ENCODE measurements around the gene NXNL1. TPM values are rescaled to one million over a fixed set of nuclear protein-coding genes. Genes with fewer than 3 reads are reported as not detected.
A peak's percentile ranks its signal among the peaks of the same experiment; 100 is the strongest.

Gene NXNL1
- total and polyA plus RNA-seq, 9 of the 15 experiments (the other 6 are each of a cell fraction or from before 2014, with no cell fraction given), result not detected

- no peak for TF ChIP-seq RREB1 (CRISPR knock-in tag; IDR thresholded peaks at IDR 0.05)
- peak; percentile 36; the same call in 1 of the 2 replicates for TF ChIP-seq RB1 (IDR thresholded peaks at IDR 0.05; ENCODE audit: low read depth)
- TF ChIP-seq E2F1 (CRISPR knock-in tag; IDR thresholded peaks at IDR 0.05), result no peak
- peak; percentile 64 for TF ChIP-seq HNRNPLL (IDR thresholded peaks at IDR 0.05; ENCODE audit: low read depth, low read length, poor library complexity, severe bottlenecking)
- no peak for TF ChIP-seq TAL1 (IDR thresholded peaks at IDR 0.05)
- peak; percentile 3; the same call in 1 of the 2 replicates for TF ChIP-seq ERF (CRISPR knock-in tag; IDR thresholded peaks at IDR 0.05)
- peak; percentile 71; the same call in 1 of the 2 replicates for TF ChIP-seq SOX6 (IDR thresholded peaks at IDR 0.05)
- TF ChIP-seq ELF4 (CRISPR knock-in tag; IDR thresholded peaks at IDR 0.05), result 0 out of 2 replicates have a peak, but pooled peaks have one; percentile 57
- TF ChIP-seq NCOA1 (IDR thresholded peaks at IDR 0.05; ENCODE audit: low read depth), result peak; percentile 86
- no peak for TF ChIP-seq NFXL1 (CRISPR knock-in tag; IDR thresholded peaks at IDR 0.05)
- TF ChIP-seq CTBP1 (IDR thresholded peaks at IDR 0.05; ENCODE audit: borderline replicate concordance), result peak; percentile 79
- TF ChIP-seq TCF3 (CRISPR knock-in tag; IDR thresholded peaks at IDR 0.05), result peak; percentile 27; the same call in 1 of the 2 replicates
- no peak for TF ChIP-seq EZH2 (IDR thresholded peaks at IDR 0.05; ENCODE audit: borderline replicate concordance, low read depth, low read length)
- TF ChIP-seq CLOCK (CRISPR knock-in tag; IDR thresholded peaks at IDR 0.05; ENCODE audit: borderline replicate concordance), result 0 out of 2 replicates have a peak, but pooled peaks have one; percentile 32
- TF ChIP-seq ARHGAP35 (IDR thresholded peaks at IDR 0.05; ENCODE audit: partially characterized antibody), result peak; percentile 49
- TF ChIP-seq CCNT2 (IDR thresholded peaks at IDR 0.05; ENCODE audit: borderline replicate concordance, extremely low read depth, insufficient read length, low read depth, low read length), result peak; percentile 70
- TF ChIP-seq NR2F6 (CRISPR knock-in tag; IDR thresholded peaks at IDR 0.05), result no peak
These were observed 40.9 kb downstream of the NXNL1 start, which contains the start of gene MVB12A (continued) for GRCh38 chr19:17419621-17420474.
